ENCODE results near the gene SCMH1.

- TF ChIP-seq POLR2A (IDR thresholded peaks at IDR 0.05; ENCODE audit: low read length) (no peak), GATA1 (IDR thresholded peaks at IDR 0.05; ENCODE audit: low read depth, low read length) (no peak)
Observed at GRCh38 chr1:41144285-41144684, 97.8 kb downstream of the SCMH1 start.
